Sigmoid colon (tissue), 4 donors: ENCODE data around the gene ABCC4.

Experiments used
- CTCF ChIP-seq, 4 experiments: fragments of 450-650 bp in 3 of 4; fragments of 200-600 bp in 1 of 4; IDR thresholded peaks; one replicate each; pipeline ENCODE4 v1.5.1; 2016 to 2019; ENCODE audit warnings: antibody characterized with exemption in 4 of 4, mild to moderate bottlenecking in 3 of 4, moderate library complexity in 2 of 4
- EP300 ChIP-seq, 4 donors: sonication (generic); formaldehyde crosslinking; IDR thresholded peaks; one replicate each; pipeline ENCODE4 v1.6.1; 2017; ENCODE audit warnings: antibody characterized with exemption in 4 of 4

GRCh38 chr13:95319551-95320274, 18.5 kb upstream of the ABCC4 start:
- no peak for TF ChIP-seq CTCF (IDR thresholded peaks at IDR 0.05)
- TF ChIP-seq EP300 (IDR thresholded peaks at IDR 0.05) = no peak
